Neural progenitor cell (in vitro differentiated cells): ENCODE data around the gene PXDN.

Experiments used
- CTCF ChIP-seq: fragments of 200-600 bp; sonication (generic); IDR thresholded peaks from 2 replicates; pipeline ENCODE4 v1.5.1; 2017; ENCODE audit warnings: antibody characterized with exemption, mild to moderate bottlenecking
- EZH2 ChIP-seq: fragments of 200-600 bp; sonication (generic); IDR thresholded peaks from 2 replicates; pipeline ENCODE4 v1.6.1; 2017; ENCODE audit warnings: antibody characterized with exemption, mild to moderate bottlenecking, moderate library complexity

- TF ChIP-seq CTCF (no peak), EZH2 (no peak)
Measured at GRCh38 chr2:1622521-1623200, 121.7 kb downstream of the PXDN start.
